Neural cell (in vitro differentiated cells): ENCODE results near the gene MPO.

Source experiments
- EP300 ChIP-seq: fragments of 450-650 bp; conservative IDR thresholded peaks from 2 replicates; pipeline ENCODE4 v1.6.1; 2014; ENCODE audit warnings: antibody characterized with exemption, mild to moderate bottlenecking, moderate library complexity; ENCODE audit not compliant: poor library complexity, severe bottlenecking
- EZH2 ChIP-seq: fragments of 200-600, 300-800 bp; shearing (Covaris generic), sonication (generic); IDR thresholded peaks from 2 replicates; pipeline ENCODE4 v1.6.1; 2014; ENCODE audit warnings: antibody characterized with exemption, low read length, borderline replicate concordance, mild to moderate bottlenecking; ENCODE audit not compliant: insufficient read depth, poor library complexity, severe bottlenecking
- MXI1 ChIP-seq: fragments of 450-650 bp; conservative IDR thresholded peaks from 2 replicates; pipeline ENCODE4 v1.6.1; 2014; ENCODE audit warnings: antibody characterized with exemption, mild to moderate bottlenecking; ENCODE audit not compliant: poor library complexity, severe bottlenecking
- POLR2AphosphoS5 ChIP-seq: IDR thresholded peaks from 2 replicates; pipeline ENCODE4 v1.6.1; 2012
- RAD21 ChIP-seq: fragments of 450-650 bp; conservative IDR thresholded peaks from 2 replicates; pipeline ENCODE4 v1.6.1; 2014; ENCODE audit warnings: antibody characterized with exemption, mild to moderate bottlenecking, moderate library complexity
- SMC3 ChIP-seq: fragments of 450-650 bp; conservative IDR thresholded peaks from 2 replicates; pipeline ENCODE4 v1.6.1; 2014; ENCODE audit warnings: antibody characterized with exemption, mild to moderate bottlenecking, moderate library complexity; ENCODE audit not compliant: poor library complexity
- TAF1 ChIP-seq: IDR thresholded peaks from 2 replicates; pipeline ENCODE4 v1.6.1; 2012; ENCODE audit warnings: low read depth
- TF ChIP-seq, protein P1 (sequence below): fragments of 450-650 bp; IDR thresholded peaks from 2 replicates; pipeline ENCODE4 v1.5.1; 2014; ENCODE audit warnings: antibody characterized with exemption, mild to moderate bottlenecking, moderate library complexity; ENCODE audit not compliant: poor library complexity, severe bottlenecking
- TF ChIP-seq, protein P2 (sequence below): IDR thresholded peaks from 2 replicates; pipeline ENCODE4 v1.6.1; 2012; ENCODE audit warnings: borderline replicate concordance

DNA sequence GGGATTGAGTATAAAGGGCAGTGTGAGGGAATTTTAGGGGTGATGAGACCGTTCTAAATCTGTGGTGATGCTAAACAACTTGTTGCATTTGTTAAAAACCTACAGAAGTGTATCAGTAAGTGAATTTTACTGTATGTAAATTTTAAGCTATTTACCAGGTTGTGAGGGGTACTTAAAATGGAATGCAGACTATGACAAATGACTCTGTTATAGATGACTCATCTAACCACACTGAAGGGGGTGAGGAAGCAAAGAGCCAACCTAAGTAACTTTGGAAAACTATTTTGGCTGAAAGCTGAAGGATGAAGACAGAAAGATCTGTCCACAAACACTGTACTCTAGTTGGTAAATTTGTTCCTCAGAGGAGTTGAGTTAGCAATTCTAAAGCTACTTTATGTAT lies 56.4 kb downstream of the MPO start:
- TF ChIP-seq EZH2: no peak
- no peak for TF ChIP-seq POLR2AphosphoS5
- no peak for TF ChIP-seq RAD21
- TF ChIP-seq, protein P1, sequence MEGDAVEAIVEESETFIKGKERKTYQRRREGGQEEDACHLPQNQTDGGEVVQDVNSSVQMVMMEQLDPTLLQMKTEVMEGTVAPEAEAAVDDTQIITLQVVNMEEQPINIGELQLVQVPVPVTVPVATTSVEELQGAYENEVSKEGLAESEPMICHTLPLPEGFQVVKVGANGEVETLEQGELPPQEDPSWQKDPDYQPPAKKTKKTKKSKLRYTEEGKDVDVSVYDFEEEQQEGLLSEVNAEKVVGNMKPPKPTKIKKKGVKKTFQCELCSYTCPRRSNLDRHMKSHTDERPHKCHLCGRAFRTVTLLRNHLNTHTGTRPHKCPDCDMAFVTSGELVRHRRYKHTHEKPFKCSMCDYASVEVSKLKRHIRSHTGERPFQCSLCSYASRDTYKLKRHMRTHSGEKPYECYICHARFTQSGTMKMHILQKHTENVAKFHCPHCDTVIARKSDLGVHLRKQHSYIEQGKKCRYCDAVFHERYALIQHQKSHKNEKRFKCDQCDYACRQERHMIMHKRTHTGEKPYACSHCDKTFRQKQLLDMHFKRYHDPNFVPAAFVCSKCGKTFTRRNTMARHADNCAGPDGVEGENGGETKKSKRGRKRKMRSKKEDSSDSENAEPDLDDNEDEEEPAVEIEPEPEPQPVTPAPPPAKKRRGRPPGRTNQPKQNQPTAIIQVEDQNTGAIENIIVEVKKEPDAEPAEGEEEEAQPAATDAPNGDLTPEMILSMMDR: no peak
- TF ChIP-seq, protein P2, sequence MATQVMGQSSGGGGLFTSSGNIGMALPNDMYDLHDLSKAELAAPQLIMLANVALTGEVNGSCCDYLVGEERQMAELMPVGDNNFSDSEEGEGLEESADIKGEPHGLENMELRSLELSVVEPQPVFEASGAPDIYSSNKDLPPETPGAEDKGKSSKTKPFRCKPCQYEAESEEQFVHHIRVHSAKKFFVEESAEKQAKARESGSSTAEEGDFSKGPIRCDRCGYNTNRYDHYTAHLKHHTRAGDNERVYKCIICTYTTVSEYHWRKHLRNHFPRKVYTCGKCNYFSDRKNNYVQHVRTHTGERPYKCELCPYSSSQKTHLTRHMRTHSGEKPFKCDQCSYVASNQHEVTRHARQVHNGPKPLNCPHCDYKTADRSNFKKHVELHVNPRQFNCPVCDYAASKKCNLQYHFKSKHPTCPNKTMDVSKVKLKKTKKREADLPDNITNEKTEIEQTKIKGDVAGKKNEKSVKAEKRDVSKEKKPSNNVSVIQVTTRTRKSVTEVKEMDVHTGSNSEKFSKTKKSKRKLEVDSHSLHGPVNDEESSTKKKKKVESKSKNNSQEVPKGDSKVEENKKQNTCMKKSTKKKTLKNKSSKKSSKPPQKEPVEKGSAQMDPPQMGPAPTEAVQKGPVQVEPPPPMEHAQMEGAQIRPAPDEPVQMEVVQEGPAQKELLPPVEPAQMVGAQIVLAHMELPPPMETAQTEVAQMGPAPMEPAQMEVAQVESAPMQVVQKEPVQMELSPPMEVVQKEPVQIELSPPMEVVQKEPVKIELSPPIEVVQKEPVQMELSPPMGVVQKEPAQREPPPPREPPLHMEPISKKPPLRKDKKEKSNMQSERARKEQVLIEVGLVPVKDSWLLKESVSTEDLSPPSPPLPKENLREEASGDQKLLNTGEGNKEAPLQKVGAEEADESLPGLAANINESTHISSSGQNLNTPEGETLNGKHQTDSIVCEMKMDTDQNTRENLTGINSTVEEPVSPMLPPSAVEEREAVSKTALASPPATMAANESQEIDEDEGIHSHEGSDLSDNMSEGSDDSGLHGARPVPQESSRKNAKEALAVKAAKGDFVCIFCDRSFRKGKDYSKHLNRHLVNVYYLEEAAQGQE: no peak
- no peak for TF ChIP-seq EP300
- no peak for TF ChIP-seq SMC3
- TF ChIP-seq TAF1: no peak
- TF ChIP-seq MXI1: no peak
